ENCODE results near the gene RNLS.
"Not testable (repeated sequence)": the region's sequence is repeated elsewhere in the genome, so short reads cannot be mapped to it uniquely, and the experiment has no call there.

RNLS gene

GRCh38 chr10:88522715-88523114 lies 60.4 kb downstream of the RNLS start:
- no peak for DNase-seq (ENCODE audit: low read depth)

DNA sequence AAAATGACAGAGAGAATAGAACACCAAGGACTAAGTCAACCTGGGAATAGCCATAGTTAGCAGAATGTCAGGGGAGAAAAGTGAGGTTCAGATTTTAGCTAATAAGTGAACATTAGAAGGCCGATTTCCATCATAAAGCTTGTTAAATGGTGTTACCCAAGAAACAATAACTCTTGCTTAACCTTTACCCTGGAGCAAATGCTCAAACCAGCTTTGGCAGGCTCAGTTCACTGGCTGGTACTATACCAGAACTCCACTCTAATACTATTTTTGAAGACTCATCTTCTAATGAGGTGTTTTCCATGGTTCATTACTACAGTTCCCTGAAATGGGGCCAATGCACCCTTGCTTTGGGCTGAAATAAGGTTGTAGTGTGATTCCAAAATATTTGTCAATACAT lies 61.3 kb downstream of the RNLS start:
- DNase-seq (ENCODE audit: low read depth): no peak

DNA sequence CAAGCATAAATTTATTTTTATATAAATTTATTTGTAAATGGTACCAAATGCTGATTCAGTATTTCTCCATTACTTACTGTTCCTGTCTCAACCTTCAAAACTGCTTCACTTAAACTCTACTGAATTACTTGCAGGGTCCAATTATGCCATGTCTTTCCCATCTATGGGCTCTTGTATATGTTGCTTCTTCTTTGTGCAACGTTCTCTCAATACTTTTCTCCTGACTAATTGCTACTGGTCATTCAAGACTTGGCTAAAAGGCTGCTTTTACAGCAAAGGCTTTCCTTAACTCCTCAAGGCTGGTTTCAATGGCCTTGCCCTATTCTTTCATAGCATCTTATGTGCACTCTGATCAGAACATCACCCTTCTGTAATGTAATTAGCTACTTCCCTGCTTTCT lies 67.9 kb downstream of the RNLS start:
- DNase-seq (ENCODE audit: low read depth): no peak

DNA sequence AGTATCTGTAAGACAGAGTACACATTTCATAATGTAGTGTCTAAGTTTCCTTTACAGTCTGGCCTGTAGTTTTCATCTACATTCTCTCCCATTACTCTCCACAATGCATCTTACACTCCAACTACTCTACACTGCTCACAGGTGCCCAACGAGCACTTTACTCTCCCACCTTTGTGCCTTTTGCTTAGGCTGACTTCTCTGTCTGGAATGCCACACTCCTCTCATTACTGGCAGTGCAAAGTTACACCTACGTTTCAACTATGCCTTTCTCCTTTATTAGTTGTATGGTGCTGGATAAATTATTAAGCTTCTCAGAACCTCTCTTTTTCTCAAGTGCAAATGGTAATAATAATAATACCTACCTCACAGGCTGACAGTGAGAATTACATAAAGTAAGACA lies 70.5 kb downstream of the RNLS start:
- DNase-seq (ENCODE audit: low read depth): no peak

GRCh38 chr10:88508796-88509195 lies 74.3 kb downstream of the RNLS start:
- DNase-seq (ENCODE audit: low read depth): no peak

DNA sequence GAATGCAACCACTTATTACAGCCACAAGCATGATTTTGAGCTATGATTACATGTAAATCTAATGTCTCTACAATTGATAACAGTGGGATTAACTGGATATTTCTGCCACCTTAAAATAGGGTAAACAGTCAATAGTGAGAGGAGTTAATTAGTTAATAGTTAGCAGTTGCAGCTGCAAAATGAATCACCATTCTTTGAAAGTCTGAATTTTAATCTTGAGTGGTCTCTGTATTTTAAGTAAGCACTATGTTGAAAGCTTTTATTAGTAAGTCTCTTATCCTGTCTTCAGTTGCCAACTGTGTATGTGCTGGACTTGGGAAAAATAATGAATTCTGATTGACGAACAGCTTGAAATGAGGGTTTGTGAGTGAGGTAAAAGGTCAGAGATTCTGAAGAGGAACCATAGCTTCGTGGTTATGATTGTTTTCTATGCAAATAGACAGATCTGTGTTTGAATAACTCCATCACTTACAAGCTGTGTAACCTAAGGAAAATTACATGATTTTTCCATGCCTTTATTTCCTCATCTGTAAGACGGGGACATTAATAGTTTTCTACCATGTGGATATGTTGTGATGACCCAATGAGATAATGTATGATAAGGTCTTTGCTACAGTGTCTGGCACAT lies 75.2 kb downstream of the RNLS start:
- no peak for DNase-seq (ENCODE audit: low read depth)

- DNase-seq (ENCODE audit: low read depth): no peak
Observed at GRCh38 chr10:88507404-88507803, 75.7 kb downstream of the RNLS start.

GRCh38 chr10:88505680-88506215 lies 77.4 kb downstream of the RNLS start:
- DNase-seq (ENCODE audit: low read depth): no peak

DNA sequence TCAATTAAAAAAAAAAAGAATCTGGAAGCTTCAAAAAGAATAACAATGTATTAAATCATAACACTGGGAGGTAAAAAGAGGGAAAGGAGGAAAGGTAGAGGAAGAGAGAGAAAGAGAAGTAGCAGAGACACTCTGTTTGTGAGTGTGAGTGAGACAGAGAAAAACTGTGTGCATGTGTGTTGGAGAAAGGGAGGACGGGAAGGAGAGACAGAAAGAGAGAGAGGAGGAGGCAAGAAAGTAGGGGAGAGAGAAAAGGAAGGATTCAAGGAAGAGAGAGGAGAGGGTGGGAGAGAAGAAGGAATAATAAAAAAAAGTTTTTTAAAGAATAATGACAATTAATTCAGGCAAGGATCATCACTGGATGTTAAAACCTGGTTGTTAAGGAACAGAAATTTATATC lies 77.9 kb downstream of the RNLS start:
- no peak for DNase-seq (ENCODE audit: low read depth)

- no peak for DNase-seq (ENCODE audit: low read depth)
Observed at GRCh38 chr10:88500656-88501055, 82.5 kb downstream of the RNLS start.

DNA sequence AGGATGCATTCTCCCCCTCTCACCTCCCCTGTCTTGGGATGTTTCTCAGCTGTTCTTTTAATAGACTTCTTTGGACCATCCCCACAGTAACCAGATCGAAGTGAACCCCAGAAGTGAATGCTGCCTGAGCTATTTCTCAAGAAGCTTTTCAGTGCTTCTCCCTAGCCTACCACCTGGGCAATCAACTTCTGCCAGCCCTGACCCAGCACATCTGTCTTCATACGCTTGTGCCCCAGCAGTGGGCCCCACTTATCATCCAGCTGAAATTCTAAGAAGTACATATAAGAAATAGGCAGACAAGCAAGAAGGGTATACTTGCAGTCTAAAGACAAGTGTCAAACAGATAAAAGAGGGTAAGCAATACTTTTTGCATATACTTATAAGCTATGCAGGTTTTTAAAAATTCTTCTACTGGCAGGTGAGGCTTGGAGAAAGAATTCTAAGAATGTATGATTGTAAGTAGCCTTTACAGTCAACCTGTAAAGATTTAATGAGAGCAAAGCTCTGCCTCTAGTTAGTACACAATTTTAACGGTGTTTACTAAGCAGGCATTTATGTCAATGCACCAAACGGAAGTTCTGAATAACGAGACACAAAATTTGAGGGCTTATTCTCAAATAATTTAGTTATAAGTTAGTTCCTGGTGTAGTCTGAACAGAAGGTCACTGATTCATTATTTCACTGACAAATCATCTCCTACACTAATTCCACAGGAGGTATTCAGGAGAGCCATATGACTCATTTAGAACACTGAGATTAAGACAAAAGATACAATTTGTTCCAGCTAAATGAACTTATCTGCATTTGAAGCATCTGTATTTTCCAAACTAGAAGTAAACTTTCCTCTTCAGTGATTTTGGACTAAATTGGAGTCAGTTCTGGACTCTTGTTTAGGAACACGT lies 83.3 kb downstream of the RNLS start:
- no peak for DNase-seq (ENCODE audit: low read depth)

GRCh38 chr10:88497913-88498312 lies 85.2 kb downstream of the RNLS start:
- DNase-seq (ENCODE audit: low read depth): no peak

DNA sequence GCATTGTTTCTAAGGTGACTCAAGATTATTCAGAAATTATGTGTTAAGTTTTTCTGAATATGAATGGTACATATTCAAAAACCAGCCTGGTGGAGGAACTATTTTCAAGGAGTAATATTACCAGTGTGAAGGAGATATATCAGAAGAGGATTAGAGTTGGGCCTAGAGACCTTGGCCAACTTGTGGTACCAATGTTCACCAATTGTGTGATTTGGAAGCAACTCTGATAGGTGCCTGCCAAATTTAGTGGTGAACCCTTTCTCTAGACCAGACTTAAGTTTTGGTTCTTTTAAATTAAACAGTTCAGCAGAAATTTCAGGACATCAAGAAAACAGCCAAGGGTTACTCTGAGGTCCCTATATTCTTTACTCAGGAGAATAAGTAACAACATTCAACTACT lies 88.6 kb downstream of the RNLS start:
- DNase-seq (ENCODE audit: low read depth): no peak

GRCh38 chr10:88493691-88494483 lies 89.2 kb downstream of the RNLS start:
- DNase-seq (ENCODE audit: low read depth): no peak

GRCh38 chr10:88491314-88491713 lies 91.8 kb downstream of the RNLS start:
- no peak for DNase-seq (ENCODE audit: low read depth)

DNA sequence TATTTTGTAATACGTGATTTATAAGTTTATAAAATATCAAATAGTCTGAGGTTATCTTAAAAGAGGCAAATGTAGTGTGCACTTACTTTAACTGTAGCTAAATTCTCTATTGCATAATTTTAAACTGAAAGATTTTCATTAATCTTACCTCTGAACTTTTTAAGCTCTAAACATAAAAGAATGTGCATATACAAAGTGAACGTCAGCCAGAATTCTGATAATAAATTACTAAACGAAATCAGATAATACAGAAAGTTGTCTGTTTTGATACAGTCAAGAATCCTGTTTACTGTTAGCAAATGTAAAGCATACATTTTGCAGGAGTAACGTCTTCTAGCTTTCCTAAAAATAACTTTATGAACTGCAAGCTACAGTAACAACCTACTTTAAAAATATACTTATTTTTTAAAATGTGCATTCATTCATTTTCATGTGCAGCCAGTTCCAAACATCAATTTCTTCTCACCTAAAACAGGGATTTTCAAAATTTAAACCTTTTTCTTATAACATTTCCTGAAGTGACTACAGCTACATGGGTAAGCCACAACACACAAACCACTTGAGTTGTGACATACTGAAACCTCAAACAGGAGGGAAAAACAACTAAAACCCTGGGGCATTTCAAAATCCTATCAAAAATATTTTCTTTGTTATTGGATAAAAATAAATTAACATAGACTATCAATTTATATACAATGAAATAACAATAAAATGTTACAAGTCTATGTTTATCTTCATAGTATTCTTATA lies 92.7 kb downstream of the RNLS start:
- DNase-seq (ENCODE audit: low read depth): no peak

DNA sequence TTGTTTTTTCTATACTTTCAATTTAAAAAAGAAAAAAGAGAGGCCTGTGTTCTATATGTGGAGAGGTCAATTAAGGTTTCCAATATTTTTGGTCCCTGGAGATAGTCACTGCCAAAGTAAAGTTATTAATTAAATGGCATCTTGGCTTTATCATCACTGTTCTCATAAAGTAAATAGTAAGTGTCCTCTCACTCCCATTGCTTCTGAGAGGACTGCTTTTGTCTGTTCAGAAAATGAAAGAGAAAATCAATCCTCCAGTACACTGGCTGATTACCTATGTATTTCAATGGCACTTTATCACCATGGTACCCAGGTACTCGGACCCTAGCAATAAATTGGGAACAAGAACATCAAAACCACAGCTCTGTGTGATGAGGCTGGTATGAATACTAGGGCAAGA lies 94.0 kb downstream of the RNLS start:
- DNase-seq (ENCODE audit: low read depth): no peak

GRCh38 chr10:88486816-88487215 lies 96.3 kb downstream of the RNLS start:
- DNase-seq (ENCODE audit: low read depth): not testable (repeated sequence)

GRCh38 chr10:88482220-88482619 lies 100.9 kb downstream of the RNLS start:
- no peak for DNase-seq (ENCODE audit: low read depth)

DNA sequence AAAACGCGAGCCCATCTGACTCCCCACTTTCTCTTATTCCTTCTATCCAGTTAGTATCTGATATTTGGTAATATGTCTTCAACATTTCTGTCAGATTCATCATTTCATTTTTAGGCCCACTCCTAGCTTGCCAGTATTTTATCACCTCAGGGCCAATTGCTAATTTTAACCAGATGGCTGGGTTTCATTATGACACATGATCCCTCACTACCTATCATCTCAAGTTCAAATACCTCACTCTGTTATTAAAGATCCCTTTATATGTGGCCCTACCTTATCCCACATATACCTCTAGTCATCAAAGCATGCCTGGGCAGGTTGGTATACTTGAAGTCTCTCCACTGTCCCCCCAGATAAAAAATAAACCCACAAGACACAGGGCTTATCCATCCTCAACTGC lies 104.9 kb downstream of the RNLS start:
- DNase-seq (ENCODE audit: low read depth): no peak

DNA sequence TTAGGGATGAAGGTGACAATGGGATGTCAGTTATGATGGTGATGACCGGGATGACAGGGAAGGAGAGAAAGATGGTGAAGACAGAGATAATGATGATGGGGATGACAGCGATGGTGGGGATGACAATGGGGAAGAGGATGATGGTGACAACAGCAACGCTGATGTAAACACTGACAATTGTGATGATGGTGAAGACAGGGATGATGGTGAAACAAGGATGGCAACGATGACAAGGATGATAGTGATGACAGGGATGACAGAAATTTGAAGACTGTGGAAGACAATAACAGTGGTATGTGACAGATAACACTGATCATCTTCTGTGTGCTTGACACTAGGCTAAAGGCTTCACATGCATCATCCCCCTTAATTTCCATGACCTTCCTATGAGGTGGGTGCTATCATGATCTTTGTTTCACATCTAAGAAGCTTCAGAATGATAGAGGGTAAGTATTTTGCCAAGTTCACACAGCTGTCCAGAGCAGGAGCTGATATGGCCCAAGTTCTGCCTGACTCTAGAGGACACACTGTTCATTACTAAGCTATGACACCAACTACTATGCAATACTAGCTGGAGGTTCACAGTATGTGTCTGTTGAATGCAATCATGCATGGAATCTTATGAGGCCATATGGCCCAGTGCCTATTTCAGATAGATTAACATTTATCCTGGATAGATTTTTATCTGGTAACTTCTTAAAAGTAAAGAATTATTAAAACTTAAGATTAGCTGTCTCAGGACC lies 105.6 kb downstream of the RNLS start:
- DNase-seq (ENCODE audit: low read depth): no peak

All from stimulated activated CD8-positive, alpha-beta memory T cell treated with anti-CD3 and anti-CD28 coated beads, Interleukin-15, amount 100 ng/mL, for 1 hour (primary cell).